Measurements from ENCODE around the gene POGK. TPM values are rescaled to one million over a fixed set of nuclear protein-coding genes. Genes with fewer than 3 reads are reported as not detected.

The POGK gene
- total and polyA plus RNA-seq, 9 of the 15 experiments (the other 6 are each of a cell fraction or from before 2014, with no cell fraction given): 6.1 to 44.5 (median 24.3) TPM

GRCh38 chr1:166875302-166875733 is 36.0 kb downstream of the POGK start (continued):
- TF ChIP-seq HMBOX1 (IDR thresholded peaks at IDR 0.05): no peak
- TF ChIP-seq ZNF592 (IDR thresholded peaks at IDR 0.05): no peak
- TF ChIP-seq SNIP1 (IDR thresholded peaks at IDR 0.05; ENCODE audit: low read depth): no peak
- TF ChIP-seq, protein P1, sequence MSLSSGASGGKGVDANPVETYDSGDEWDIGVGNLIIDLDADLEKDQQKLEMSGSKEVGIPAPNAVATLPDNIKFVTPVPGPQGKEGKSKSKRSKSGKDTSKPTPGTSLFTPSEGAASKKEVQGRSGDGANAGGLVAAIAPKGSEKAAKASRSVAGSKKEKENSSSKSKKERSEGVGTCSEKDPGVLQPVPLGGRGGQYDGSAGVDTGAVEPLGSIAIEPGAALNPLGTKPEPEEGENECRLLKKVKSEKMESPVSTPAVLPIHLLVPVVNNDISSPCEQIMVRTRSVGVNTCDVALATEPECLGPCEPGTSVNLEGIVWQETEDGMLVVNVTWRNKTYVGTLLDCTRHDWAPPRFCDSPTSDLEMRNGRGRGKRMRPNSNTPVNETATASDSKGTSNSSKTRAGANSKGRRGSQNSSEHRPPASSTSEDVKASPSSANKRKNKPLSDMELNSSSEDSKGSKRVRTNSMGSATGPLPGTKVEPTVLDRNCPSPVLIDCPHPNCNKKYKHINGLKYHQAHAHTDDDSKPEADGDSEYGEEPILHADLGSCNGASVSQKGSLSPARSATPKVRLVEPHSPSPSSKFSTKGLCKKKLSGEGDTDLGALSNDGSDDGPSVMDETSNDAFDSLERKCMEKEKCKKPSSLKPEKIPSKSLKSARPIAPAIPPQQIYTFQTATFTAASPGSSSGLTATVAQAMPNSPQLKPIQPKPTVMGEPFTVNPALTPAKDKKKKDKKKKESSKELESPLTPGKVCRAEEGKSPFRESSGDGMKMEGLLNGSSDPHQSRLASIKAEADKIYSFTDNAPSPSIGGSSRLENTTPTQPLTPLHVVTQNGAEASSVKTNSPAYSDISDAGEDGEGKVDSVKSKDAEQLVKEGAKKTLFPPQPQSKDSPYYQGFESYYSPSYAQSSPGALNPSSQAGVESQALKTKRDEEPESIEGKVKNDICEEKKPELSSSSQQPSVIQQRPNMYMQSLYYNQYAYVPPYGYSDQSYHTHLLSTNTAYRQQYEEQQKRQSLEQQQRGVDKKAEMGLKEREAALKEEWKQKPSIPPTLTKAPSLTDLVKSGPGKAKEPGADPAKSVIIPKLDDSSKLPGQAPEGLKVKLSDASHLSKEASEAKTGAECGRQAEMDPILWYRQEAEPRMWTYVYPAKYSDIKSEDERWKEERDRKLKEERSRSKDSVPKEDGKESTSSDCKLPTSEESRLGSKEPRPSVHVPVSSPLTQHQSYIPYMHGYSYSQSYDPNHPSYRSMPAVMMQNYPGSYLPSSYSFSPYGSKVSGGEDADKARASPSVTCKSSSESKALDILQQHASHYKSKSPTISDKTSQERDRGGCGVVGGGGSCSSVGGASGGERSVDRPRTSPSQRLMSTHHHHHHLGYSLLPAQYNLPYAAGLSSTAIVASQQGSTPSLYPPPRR (CRISPR knock-in tag; IDR thresholded peaks at IDR 0.05; ENCODE audit: borderline replicate concordance): no peak
- TF ChIP-seq KLF10 (CRISPR knock-in tag; IDR thresholded peaks at IDR 0.05): no peak
- TF ChIP-seq, protein P2, sequence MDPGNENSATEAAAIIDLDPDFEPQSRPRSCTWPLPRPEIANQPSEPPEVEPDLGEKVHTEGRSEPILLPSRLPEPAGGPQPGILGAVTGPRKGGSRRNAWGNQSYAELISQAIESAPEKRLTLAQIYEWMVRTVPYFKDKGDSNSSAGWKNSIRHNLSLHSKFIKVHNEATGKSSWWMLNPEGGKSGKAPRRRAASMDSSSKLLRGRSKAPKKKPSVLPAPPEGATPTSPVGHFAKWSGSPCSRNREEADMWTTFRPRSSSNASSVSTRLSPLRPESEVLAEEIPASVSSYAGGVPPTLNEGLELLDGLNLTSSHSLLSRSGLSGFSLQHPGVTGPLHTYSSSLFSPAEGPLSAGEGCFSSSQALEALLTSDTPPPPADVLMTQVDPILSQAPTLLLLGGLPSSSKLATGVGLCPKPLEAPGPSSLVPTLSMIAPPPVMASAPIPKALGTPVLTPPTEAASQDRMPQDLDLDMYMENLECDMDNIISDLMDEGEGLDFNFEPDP (CRISPR knock-in tag; IDR thresholded peaks at IDR 0.05): no peak
- 0 out of 2 replicates have a peak, but pooled peaks have one; percentile 24 for TF ChIP-seq LCOR (CRISPR knock-in tag; IDR thresholded peaks at IDR 0.05)
- no peak for TF ChIP-seq U2AF2 (optimal IDR thresholded peaks at IDR 0.05; ENCODE audit: low read depth, low read length)
- TF ChIP-seq JUND (IDR thresholded peaks at IDR 0.05; ENCODE audit: borderline replicate concordance, low read depth, low read length): no peak
- TF ChIP-seq JUND (tag; IDR thresholded peaks at IDR 0.05; ENCODE audit: borderline replicate concordance, low read depth, low read length): no peak
- no peak for TF ChIP-seq MBD2 (IDR thresholded peaks at IDR 0.05; ENCODE audit: borderline replicate concordance, low read depth)
- TF ChIP-seq E2F8 (IDR thresholded peaks at IDR 0.05; ENCODE audit: low read depth, partially characterized antibody): no peak
- TF ChIP-seq ZNF778 (CRISPR knock-in tag; IDR thresholded peaks at IDR 0.05): no peak
